Measurements from ENCODE around the gene SV2C. TPM values are rescaled to one million over a fixed set of nuclear protein-coding genes. Genes with fewer than 3 reads are reported as not detected.
A peak's percentile ranks its signal among the peaks of the same experiment; 100 is the strongest.

The SV2C gene
- total and polyA plus RNA-seq, 2 of the 13 experiments (the other 11 are each of a cell fraction or from before 2014, with no cell fraction given) = not detected

DNA sequence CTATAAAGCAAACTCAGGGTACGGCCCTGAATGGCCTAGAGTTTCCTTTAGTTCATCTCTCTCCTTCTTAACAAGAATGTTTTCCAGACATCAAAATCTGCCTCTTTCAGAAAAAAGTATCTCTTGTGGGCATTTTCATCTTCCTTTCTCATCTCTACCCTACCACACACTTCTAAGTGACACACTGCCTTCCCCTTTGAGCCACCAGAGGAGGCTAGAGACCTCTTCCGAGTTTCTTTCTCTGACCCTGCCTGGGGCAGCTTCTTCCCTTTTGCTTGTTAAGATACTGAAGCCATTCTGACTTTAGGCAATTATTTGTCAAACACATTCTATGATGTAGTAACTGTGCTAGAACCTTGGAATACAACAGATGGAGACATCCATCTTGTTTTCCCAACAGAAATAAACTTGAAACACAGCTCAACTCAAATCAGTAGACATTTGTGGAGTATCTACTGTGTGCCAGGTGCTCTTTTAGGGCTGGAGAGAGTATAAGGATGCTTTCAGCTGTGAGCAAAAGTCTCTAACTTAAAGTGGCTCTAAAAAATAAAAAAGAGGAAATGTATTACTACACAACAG is 8.6 kb upstream of the SV2C start:
- Histone ChIP-seq H3K4me3 (replicated peaks in 1 of 3; ENCODE audit: insufficient read depth in 1 of 3, low read depth in 2 of 3, low read length in 3 of 3) (no peak overlapping the region), H3K27ac (ENCODE audit: extremely low read length, insufficient read depth, low read length) (no peak overlapping the region), H3K36me3 (replicated peaks in 1 of 2; ENCODE audit: control insufficient read depth in 1 of 2, insufficient read depth in 2 of 2, low read length in 2 of 2) (no peaks in the 10 kb centered on the region), H2AFZ (ENCODE audit: low read length) (no peak overlapping the region), H3K9ac (ENCODE audit: insufficient read depth, low read depth, low read length) (no peak overlapping the region), H4K20me1 (ENCODE audit: insufficient read depth, low read length) (no peaks in the 10 kb centered on the region), H3K9me3 (ENCODE audit: low read length) (no peaks in the 10 kb centered on the region), H3K27me3 (ENCODE audit: control insufficient read depth in 1 of 2, insufficient read depth in 2 of 2, low read length in 2 of 2) (no peaks in the 10 kb centered on the region; a peak in 1 of 5 replicates), H3K4me1 (ENCODE audit: insufficient read depth, low read length) (no peaks in the 10 kb centered on the region), H3K79me2 (ENCODE audit: insufficient read depth, low read length) (no peaks in the 10 kb centered on the region), H3K4me2 (ENCODE audit: low read depth, low read length) (no peak overlapping the region)
- DNase-seq (ENCODE audit: low spot score) (peak; percentile 3), ATAC-seq (0 out of 3 replicates have a peak, but pooled peaks have one; percentile 33), FAIRE-seq (no peak)
- POLR2A ChIA-PET = interaction anchor here (0.5 kb wide), 1 partner anchor 256 kb away, joined by 3 read pairs; no protein-coding TSS in a partner anchor
- CTCF ChIA-PET (ENCODE audit: low intra/inter-chr PET ratio, low total read pairs) = no interaction called here
- WGBS (ENCODE audit: low lambda C conversion rate) = 5% methylated on average over 2 of the region's 2 CpGs
- intact Hi-C loops (cut with micrococcal nuclease; ENCODE audit: unreplicated experiment) = no loop called here
- no TSS peak for BruUV-seq (replicated peaks)
- in situ Hi-C loops (cut with HindIII; ENCODE audit: extremely low pct_ligation_motif_present, low pct_unique_long_range_greater_than_20kb) = no loop called here
- no peak for TF ChIP-seq TOPORS (CRISPR knock-in tag; IDR thresholded peaks at IDR 0.05)
- no peak for TF ChIP-seq ZNF143 (CRISPR knock-in tag; IDR thresholded peaks at IDR 0.05)
- TF ChIP-seq YEATS2 (CRISPR knock-in tag; IDR thresholded peaks at IDR 0.05; ENCODE audit: borderline replicate concordance) = no peak
- peak; percentile 47 for TF ChIP-seq STAG1 (CRISPR knock-in tag; IDR thresholded peaks at IDR 0.05)
- no peak for TF ChIP-seq RELA (CRISPR knock-in tag; IDR thresholded peaks at IDR 0.05)
- TF ChIP-seq ZKSCAN8 (CRISPR knock-in tag; IDR thresholded peaks at IDR 0.05; ENCODE audit: borderline replicate concordance) = no peak
- TF ChIP-seq, protein P1, sequence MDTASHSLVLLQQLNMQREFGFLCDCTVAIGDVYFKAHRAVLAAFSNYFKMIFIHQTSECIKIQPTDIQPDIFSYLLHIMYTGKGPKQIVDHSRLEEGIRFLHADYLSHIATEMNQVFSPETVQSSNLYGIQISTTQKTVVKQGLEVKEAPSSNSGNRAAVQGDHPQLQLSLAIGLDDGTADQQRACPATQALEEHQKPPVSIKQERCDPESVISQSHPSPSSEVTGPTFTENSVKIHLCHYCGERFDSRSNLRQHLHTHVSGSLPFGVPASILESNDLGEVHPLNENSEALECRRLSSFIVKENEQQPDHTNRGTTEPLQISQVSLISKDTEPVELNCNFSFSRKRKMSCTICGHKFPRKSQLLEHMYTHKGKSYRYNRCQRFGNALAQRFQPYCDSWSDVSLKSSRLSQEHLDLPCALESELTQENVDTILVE (CRISPR knock-in tag; IDR thresholded peaks at IDR 0.05) = no peak
- TF ChIP-seq, protein P2, sequence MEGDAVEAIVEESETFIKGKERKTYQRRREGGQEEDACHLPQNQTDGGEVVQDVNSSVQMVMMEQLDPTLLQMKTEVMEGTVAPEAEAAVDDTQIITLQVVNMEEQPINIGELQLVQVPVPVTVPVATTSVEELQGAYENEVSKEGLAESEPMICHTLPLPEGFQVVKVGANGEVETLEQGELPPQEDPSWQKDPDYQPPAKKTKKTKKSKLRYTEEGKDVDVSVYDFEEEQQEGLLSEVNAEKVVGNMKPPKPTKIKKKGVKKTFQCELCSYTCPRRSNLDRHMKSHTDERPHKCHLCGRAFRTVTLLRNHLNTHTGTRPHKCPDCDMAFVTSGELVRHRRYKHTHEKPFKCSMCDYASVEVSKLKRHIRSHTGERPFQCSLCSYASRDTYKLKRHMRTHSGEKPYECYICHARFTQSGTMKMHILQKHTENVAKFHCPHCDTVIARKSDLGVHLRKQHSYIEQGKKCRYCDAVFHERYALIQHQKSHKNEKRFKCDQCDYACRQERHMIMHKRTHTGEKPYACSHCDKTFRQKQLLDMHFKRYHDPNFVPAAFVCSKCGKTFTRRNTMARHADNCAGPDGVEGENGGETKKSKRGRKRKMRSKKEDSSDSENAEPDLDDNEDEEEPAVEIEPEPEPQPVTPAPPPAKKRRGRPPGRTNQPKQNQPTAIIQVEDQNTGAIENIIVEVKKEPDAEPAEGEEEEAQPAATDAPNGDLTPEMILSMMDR (CRISPR knock-in tag; IDR thresholded peaks at IDR 0.05) = peak; percentile 22; the same call in 1 of the 2 replicates
- TF ChIP-seq, protein P3, sequence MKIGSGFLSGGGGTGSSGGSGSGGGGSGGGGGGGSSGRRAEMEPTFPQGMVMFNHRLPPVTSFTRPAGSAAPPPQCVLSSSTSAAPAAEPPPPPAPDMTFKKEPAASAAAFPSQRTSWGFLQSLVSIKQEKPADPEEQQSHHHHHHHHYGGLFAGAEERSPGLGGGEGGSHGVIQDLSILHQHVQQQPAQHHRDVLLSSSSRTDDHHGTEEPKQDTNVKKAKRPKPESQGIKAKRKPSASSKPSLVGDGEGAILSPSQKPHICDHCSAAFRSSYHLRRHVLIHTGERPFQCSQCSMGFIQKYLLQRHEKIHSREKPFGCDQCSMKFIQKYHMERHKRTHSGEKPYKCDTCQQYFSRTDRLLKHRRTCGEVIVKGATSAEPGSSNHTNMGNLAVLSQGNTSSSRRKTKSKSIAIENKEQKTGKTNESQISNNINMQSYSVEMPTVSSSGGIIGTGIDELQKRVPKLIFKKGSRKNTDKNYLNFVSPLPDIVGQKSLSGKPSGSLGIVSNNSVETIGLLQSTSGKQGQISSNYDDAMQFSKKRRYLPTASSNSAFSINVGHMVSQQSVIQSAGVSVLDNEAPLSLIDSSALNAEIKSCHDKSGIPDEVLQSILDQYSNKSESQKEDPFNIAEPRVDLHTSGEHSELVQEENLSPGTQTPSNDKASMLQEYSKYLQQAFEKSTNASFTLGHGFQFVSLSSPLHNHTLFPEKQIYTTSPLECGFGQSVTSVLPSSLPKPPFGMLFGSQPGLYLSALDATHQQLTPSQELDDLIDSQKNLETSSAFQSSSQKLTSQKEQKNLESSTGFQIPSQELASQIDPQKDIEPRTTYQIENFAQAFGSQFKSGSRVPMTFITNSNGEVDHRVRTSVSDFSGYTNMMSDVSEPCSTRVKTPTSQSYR (CRISPR knock-in tag; IDR thresholded peaks at IDR 0.05; ENCODE audit: borderline replicate concordance) = no peak
- TF ChIP-seq, protein P4, sequence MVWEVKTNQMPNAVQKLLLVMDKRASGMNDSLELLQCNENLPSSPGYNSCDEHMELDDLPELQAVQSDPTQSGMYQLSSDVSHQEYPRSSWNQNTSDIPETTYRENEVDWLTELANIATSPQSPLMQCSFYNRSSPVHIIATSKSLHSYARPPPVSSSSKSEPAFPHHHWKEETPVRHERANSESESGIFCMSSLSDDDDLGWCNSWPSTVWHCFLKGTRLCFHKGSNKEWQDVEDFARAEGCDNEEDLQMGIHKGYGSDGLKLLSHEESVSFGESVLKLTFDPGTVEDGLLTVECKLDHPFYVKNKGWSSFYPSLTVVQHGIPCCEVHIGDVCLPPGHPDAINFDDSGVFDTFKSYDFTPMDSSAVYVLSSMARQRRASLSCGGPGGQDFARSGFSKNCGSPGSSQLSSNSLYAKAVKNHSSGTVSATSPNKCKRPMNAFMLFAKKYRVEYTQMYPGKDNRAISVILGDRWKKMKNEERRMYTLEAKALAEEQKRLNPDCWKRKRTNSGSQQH (CRISPR knock-in tag; IDR thresholded peaks at IDR 0.05; ENCODE audit: low read depth) = no peak
- no peak for TF ChIP-seq ZNF761 (CRISPR knock-in tag; conservative IDR thresholded peaks at IDR 0.05)
- peak; percentile 7; the same call in 1 of the 2 replicates for TF ChIP-seq SMC3 (IDR thresholded peaks at IDR 0.05; ENCODE audit: low read length)
- no peak for TF ChIP-seq ARNTL (CRISPR knock-in tag; IDR thresholded peaks at IDR 0.05)
- no peak for TF ChIP-seq FOXK2 (IDR thresholded peaks at IDR 0.05)
